OCI-LY7 (cell line): ENCODE results near the gene UBE2J1.

Experiments
- CTCF ChIP-seq: fragments of 200-600 bp; sonication (generic); conservative IDR thresholded peaks from 2 replicates; pipeline ENCODE4 v1.5.1; 2014; ENCODE audit warnings: mild to moderate bottlenecking, antibody characterized with exemption, low read length, moderate library complexity, mixed read lengths
- EZH2phosphoT487 ChIP-seq: fragments of 200-600 bp; sonication (generic); IDR thresholded peaks from 2 replicates; pipeline ENCODE4 v1.6.1; 2018; ENCODE audit warnings: low read depth, borderline replicate concordance, mild to moderate bottlenecking, mixed run types, antibody characterized with exemption, low read length, moderate library complexity, mixed read lengths

DNA sequence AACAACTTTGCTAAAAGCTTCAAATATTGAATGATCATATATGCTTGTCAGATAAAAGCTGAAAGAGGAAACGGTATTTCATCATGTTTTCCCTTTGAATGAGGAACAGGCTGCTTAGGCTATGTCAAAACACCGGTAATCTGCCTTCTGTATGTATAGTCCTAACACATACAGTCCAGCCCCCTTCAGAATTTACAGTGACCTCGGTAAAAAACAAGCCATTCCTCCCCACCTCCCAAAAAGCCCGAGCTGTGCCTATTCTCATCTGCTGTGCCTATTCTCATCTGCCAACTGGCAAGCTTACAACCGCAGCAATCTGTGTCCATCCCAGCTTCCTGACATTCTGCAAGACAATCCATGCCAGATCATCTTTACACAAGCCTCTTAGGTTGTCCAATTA, 26.8 kb upstream of the UBE2J1 start:
- no peak for TF ChIP-seq CTCF
- TF ChIP-seq EZH2phosphoT487 = no peak
